H9 (cell line): ENCODE data around the gene PLB1. TPM values are rescaled to one million over a fixed set of nuclear protein-coding genes. Genes with fewer than 3 reads are reported as not detected.
A peak's percentile ranks its signal among the peaks of the same experiment; 100 is the strongest.

Source experiments
- DNase-seq: peaks from one replicate; pipeline ENCODE4 v3.0.0-alpha.2; 2017
- H2AFZ ChIP-seq: one replicate; pipeline ENCODE4 v1.6.1; 2013; ENCODE audit warnings: mild to moderate bottlenecking, low read length, control low read depth, moderate library complexity
- H2AK5ac ChIP-seq: 2 replicates; pipeline ENCODE4 v1.6.1; 2013; ENCODE audit warnings: low read length, control low read depth, mixed read lengths; ENCODE audit not compliant: insufficient read length
- H2BK120ac ChIP-seq: one replicate; pipeline ENCODE4 v1.6.1; 2013; ENCODE audit warnings: low read depth, mild to moderate bottlenecking, low read length, control low read depth, inconsistent platforms; ENCODE audit not compliant: poor library complexity, severe bottlenecking
- H2BK12ac ChIP-seq: 2 replicates; pipeline ENCODE4 v1.6.1; 2013; ENCODE audit warnings: low read length, control low read depth, mixed read lengths, low read depth; ENCODE audit not compliant: insufficient read length
- H2BK15ac ChIP-seq: 2 replicates; pipeline ENCODE4 v1.6.1; 2013; ENCODE audit warnings: low read depth, low read length, control low read depth
- H2BK20ac ChIP-seq: one replicate; pipeline ENCODE4 v1.6.1; 2013; ENCODE audit warnings: low read depth, mild to moderate bottlenecking, low read length, control low read depth, inconsistent platforms; ENCODE audit not compliant: poor library complexity, severe bottlenecking
- H2BK5ac ChIP-seq: 2 replicates; pipeline ENCODE4 v1.6.1; 2013; ENCODE audit warnings: low read length, control low read depth, mixed read lengths; ENCODE audit not compliant: insufficient read length
- H3K14ac ChIP-seq: 2 replicates; pipeline ENCODE4 v1.6.1; 2013; ENCODE audit warnings: low read length, control low read depth; ENCODE audit not compliant: insufficient read depth
- H3K18ac ChIP-seq: 2 replicates; pipeline ENCODE4 v1.6.1; 2013; ENCODE audit warnings: low read depth, mild to moderate bottlenecking, mixed read lengths, low read length, control low read depth; ENCODE audit not compliant: insufficient read length
- H3K23ac ChIP-seq: 2 replicates; pipeline ENCODE4 v1.6.1; 2013; ENCODE audit warnings: low read length, control low read depth, mixed read lengths, low read depth; ENCODE audit not compliant: insufficient read length
- H3K23me2 ChIP-seq: 2 replicates; pipeline ENCODE4 v1.6.1; 2013; ENCODE audit warnings: low read depth, mild to moderate bottlenecking, mixed read lengths, low read length, control low read depth; ENCODE audit not compliant: insufficient read length, poor library complexity, severe bottlenecking
- H3K27ac ChIP-seq: 2 replicates; pipeline ENCODE4 v1.5.1; 2013; ENCODE audit warnings: low read length, control low read depth, mixed read lengths, low read depth; ENCODE audit not compliant: insufficient read length
- H3K27me3 ChIP-seq: 2 replicates; pipeline ENCODE4 v1.6.1; 2013; ENCODE audit warnings: low read length, control low read depth, inconsistent platforms; ENCODE audit not compliant: insufficient read depth
- H3K4ac ChIP-seq: 2 replicates; pipeline ENCODE4 v1.6.1; 2013; ENCODE audit warnings: low read depth, mild to moderate bottlenecking, control low read depth, inconsistent platforms, low read length, moderate library complexity
- H3K4me1 ChIP-seq: 2 replicates; pipeline ENCODE4 v1.6.1; 2013; ENCODE audit warnings: low read length, control low read depth, inconsistent platforms; ENCODE audit not compliant: insufficient read depth
- H3K4me2 ChIP-seq: 2 replicates; pipeline ENCODE4 v1.6.1; 2013; ENCODE audit warnings: low read length, control low read depth, mixed read lengths; ENCODE audit not compliant: insufficient read length, insufficient read depth
- H3K56ac ChIP-seq: 2 replicates; pipeline ENCODE4 v1.6.1; 2013; ENCODE audit warnings: low read depth, mild to moderate bottlenecking, mixed read lengths, low read length, control low read depth; ENCODE audit not compliant: insufficient read length
- H3K79me1 ChIP-seq: 2 replicates; pipeline ENCODE4 v1.6.1; 2013; ENCODE audit warnings: low read depth, mild to moderate bottlenecking, moderate library complexity, low read length, control low read depth, inconsistent platforms; ENCODE audit not compliant: insufficient read depth, poor library complexity, severe bottlenecking
- H3K79me2 ChIP-seq: 2 replicates; pipeline ENCODE4 v1.6.1; 2013; ENCODE audit warnings: low read length, control low read depth, inconsistent platforms; ENCODE audit not compliant: insufficient read depth
- H3K9ac ChIP-seq: 2 replicates; pipeline ENCODE4 v1.6.1; 2013; ENCODE audit warnings: low read length, control low read depth, mixed read lengths; ENCODE audit not compliant: insufficient read length; ENCODE audit errors: extremely low read depth
- H3K9me3 ChIP-seq: one replicate; pipeline ENCODE4 v1.6.1; 2013; ENCODE audit warnings: low read depth, low read length, inconsistent platforms; ENCODE audit not compliant: control insufficient read depth
- H3T11ph ChIP-seq: one replicate; pipeline ENCODE4 v1.6.1; 2013; ENCODE audit warnings: mild to moderate bottlenecking, low read length, control low read depth, inconsistent platforms
- H4K20me1 ChIP-seq: one replicate; pipeline ENCODE4 v1.6.1; 2013; ENCODE audit not compliant: control insufficient read depth, insufficient read length, insufficient read depth
- H4K5ac ChIP-seq: 2 replicates; pipeline ENCODE4 v1.6.1; 2013; ENCODE audit warnings: low read depth, mild to moderate bottlenecking, mixed read lengths, low read length, control low read depth; ENCODE audit not compliant: insufficient read length
- H4K8ac ChIP-seq: replicated peaks from 2 replicates; pipeline ENCODE4 v1.6.1; 2013; ENCODE audit warnings: low read length, control low read depth, mixed read lengths, low read depth; ENCODE audit not compliant: insufficient read length
- H4K91ac ChIP-seq: 2 replicates; pipeline ENCODE4 v1.6.1; 2013; ENCODE audit warnings: low read depth, mild to moderate bottlenecking, moderate library complexity, mixed read lengths, low read length, control low read depth; ENCODE audit not compliant: insufficient read length
- H3K27ac Mint-ChIP-seq, 3 experiments: 2 replicates in 2 of 3; 3 replicates in 1 of 3; pipeline ENCODE4 v1.8.0; 2020 to 2021; ENCODE audit warnings: mixed read lengths in 3 of 3, mild to moderate bottlenecking in 1 of 3, moderate library complexity in 1 of 3
- H3K27me3 Mint-ChIP-seq: 2 replicates; pipeline ENCODE4 v1.8.0; 2021; ENCODE audit warnings: low read depth, mild to moderate bottlenecking, moderate library complexity, mixed read lengths
- H3K36me3 Mint-ChIP-seq, 3 experiments: 2 replicates in 2 of 3; 3 replicates in 1 of 3; pipeline ENCODE4 v1.8.0; 2020 to 2021; ENCODE audit warnings: low read depth in 3 of 3, mixed read lengths in 3 of 3; ENCODE audit not compliant: insufficient read depth in 1 of 3
- H3K4me1 Mint-ChIP-seq, 2 experiments: 2 replicates each; pipeline ENCODE4 v1.8.0; 2020; ENCODE audit warnings: mixed read lengths in 2 of 2
- H3K4me3 Mint-ChIP-seq, 2 experiments: 2 replicates in 1 of 2; 3 replicates in 1 of 2; pipeline ENCODE4 v1.8.0; 2020 to 2021; ENCODE audit warnings: mild to moderate bottlenecking in 2 of 2, mixed read lengths in 2 of 2, moderate library complexity in 1 of 2
- H3K9me3 Mint-ChIP-seq, 2 experiments: 2 replicates in 1 of 2; 3 replicates in 1 of 2; pipeline ENCODE4 v1.8.0; 2020; ENCODE audit warnings: mild to moderate bottlenecking in 2 of 2, mixed read lengths in 2 of 2, moderate library complexity in 1 of 2
- CTCF ChIP-seq: fragments of 200-600 bp; sonication (generic); conservative IDR thresholded peaks from 3 replicates; pipeline ENCODE4 v1.8.0; 2021; ENCODE audit warnings: antibody characterized with exemption, mild to moderate bottlenecking
- WGBS: extraction: QIAGEN DNeasy Blood & Tissue Kit; methylation state at CpG from one replicate; pipeline ENCODE4 v1.1.7; 2013; ENCODE audit warnings: missing lambda C conversion rate, low lambda C conversion rate, mixed read lengths; ENCODE audit not compliant: insufficient read length; ENCODE audit errors: extremely low coverage; 5-methylcytosine and 5-hydroxymethylcytosine counted together
- total RNA-seq: library from RNA; stranded (reverse); gene quantifications from 2 replicates; pipeline ENCODE4 v1.2.1, GENCODE V29; 2021

Gene PLB1
- total RNA-seq, 1 experiment from 2014 or later: not detected

GRCh38 chr2:28678944-28679343 is 183.1 kb downstream of the PLB1 start:
- no peaks in the 10 kb centered on the region for H3K23me2 ChIP-seq
- H2AK5ac ChIP-seq: no peak overlapping the region
- no CpG with 5 or more reads among the region's 1 CpG for WGBS
- no peak overlapping the region for H4K8ac ChIP-seq
- no peak overlapping the region for H3K23ac ChIP-seq
- H3K14ac ChIP-seq: no peak overlapping the region
- H3K4me1 ChIP-seq: peaks cover 3% of the 10 kb centered on the region; the same call in 1 of the 2 replicates
- no peak overlapping the region for H3K18ac ChIP-seq
- H3K9me3 Mint-ChIP-seq: no peaks in the 10 kb centered on the region
- H3K27me3 Mint-ChIP-seq: no peaks in the 10 kb centered on the region
- no peak overlapping the region for H3K27ac ChIP-seq
- H2BK12ac ChIP-seq: no peak overlapping the region
- TF ChIP-seq CTCF: no peak
- no peaks in the 10 kb centered on the region for H3K79me2 ChIP-seq
- no peak overlapping the region for H3K4ac ChIP-seq
- no peak overlapping the region for H4K91ac ChIP-seq
- H4K20me1 ChIP-seq: no peaks in the 10 kb centered on the region
- no peak overlapping the region for H3K9ac ChIP-seq
- H3K27me3 ChIP-seq: no peaks in the 10 kb centered on the region
- H3K4me2 ChIP-seq: no peak overlapping the region
- no peak overlapping the region for H2BK20ac ChIP-seq
- 0 out of 7 replicates have a peak overlapping the region, but pooled peaks of 1 of the 3 experiments have one; percentile 31 for H3K27ac Mint-ChIP-seq
- H2BK120ac ChIP-seq: no peak overlapping the region
- DNase-seq: no peak
- H3K4me1 Mint-ChIP-seq: peaks cover 28 to 30% of the 10 kb centered on the region in 2 experiments
- no peak overlapping the region for H2AFZ ChIP-seq
- H3K56ac ChIP-seq: no peak overlapping the region
- H2BK15ac ChIP-seq: no peak overlapping the region
- H4K5ac ChIP-seq: no peak overlapping the region
- H2BK5ac ChIP-seq: no peak overlapping the region
- no peak overlapping the region for H3T11ph ChIP-seq
- H3K36me3 Mint-ChIP-seq: no peaks in the 10 kb centered on the region
- H3K4me3 Mint-ChIP-seq: no peak overlapping the region
- H3K79me1 ChIP-seq: no peaks in the 10 kb centered on the region
- H3K9me3 ChIP-seq: no peaks in the 10 kb centered on the region
